Dermis microvascular lymphatic vessel endothelial cell (primary cell): ENCODE data around the gene SCRG1. TPM values are rescaled to one million over a fixed set of nuclear protein-coding genes. Genes with fewer than 3 reads are reported as not detected.

ENCODE experiments used
- DNase-seq, 2 donors: peaks; one replicate each; pipeline versions ENCODE4 v3.0.0 to v3.0.0-alpha.2; 2010; ENCODE audit warnings: low read depth in 2 of 2
- total RNA-seq: library from RNA; depleted of rRNA; stranded (reverse); fragments of >200 nt; gene quantifications from 2 replicates; pipeline ENCODE4 v1.2.1, GENCODE V29; 2014

SCRG1 gene
- total RNA-seq: not detected in 2 replicates

DNA sequence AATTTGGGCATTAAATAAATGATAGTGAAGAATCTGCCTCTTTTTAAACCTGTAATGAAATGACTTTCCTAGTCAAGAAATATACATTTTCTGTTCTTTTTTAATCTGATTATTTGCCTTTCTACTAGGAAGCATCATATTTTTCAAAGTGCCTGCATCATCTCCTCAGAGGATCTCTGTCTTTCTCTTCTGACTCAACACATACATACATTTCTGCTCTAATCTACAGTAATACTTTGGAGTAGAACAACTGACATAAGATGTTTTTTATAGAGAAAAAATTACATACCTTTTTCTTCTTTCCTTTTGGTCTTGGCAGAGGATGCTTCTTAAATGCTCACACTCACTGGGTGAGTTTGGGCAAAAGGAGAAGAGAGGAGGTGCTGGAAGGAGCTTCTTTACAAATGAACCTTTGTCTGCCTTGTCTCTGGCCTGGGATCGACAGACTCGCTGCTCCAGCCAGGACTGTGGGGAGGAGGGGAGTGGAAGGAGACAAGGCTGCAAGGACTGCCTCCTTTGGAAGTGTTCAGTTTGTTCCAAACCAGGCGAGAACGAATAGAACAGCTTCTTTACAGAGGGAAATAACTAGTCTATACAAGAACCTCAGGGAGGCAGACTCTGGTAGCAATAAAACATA, at the start of gene SCRG1:
TSS of gene SCRG1 (minus strand) at position 338 of the 637 bp plus-strand sequence. CDS start 7,702 bp downstream, outside the sequence.
- no peak for DNase-seq

- DNase-seq: no peak
Measured at GRCh38 chr4:173448103-173448502, 49.2 kb upstream of the SCRG1 start.

DNA sequence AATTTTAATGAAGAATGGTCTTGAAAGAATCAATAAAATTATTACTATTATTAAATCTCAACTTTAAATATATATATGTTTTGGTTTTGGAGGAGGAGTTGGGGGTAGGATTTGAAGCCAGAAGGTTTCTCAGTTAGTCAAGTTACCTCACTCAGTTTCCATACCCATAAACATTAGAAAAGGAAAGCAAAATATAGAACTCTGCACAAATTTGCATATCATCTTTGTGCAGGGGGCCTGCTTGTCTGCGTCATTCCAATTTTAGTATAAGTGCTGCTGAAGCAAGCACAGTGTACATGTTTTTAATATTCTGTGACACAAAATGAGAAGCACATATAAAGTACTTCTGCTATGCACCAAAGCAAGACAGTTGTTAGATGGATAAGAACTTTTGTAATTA, 47.5 kb upstream of the SCRG1 start:
- no peak for DNase-seq

DNA sequence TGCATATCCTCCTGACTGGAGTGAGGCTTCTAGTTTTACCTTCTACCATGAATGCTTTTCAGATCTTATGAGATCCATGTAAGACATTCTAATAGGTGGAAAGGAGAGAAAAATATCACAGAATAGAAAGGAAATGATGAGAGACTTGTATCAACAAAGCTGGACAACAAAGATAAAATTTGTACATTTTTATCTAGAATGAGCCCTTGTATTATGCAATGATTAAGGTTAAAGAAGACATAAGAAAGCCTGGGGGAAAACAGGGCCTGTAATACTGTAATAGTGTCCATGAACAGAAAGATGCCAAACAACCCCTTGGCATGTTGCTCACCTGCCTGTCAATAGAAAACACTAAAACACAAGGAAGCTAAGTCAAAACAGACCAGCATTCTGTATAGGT, 44.2 kb upstream of the SCRG1 start:
- peak in 1 of 2 donors; percentile 5 for DNase-seq

- no peak for DNase-seq
Measured at GRCh38 chr4:173442223-173442932, 43.5 kb upstream of the SCRG1 start.

- DNase-seq: no peak
Measured at GRCh38 chr4:173440888-173441287, 42.0 kb upstream of the SCRG1 start.

GRCh38 chr4:173436771-173437265, 37.9 kb upstream of the SCRG1 start:
- no peak for DNase-seq

- DNase-seq: no peak
Measured at GRCh38 chr4:173436149-173436579, 37.2 kb upstream of the SCRG1 start.

DNA sequence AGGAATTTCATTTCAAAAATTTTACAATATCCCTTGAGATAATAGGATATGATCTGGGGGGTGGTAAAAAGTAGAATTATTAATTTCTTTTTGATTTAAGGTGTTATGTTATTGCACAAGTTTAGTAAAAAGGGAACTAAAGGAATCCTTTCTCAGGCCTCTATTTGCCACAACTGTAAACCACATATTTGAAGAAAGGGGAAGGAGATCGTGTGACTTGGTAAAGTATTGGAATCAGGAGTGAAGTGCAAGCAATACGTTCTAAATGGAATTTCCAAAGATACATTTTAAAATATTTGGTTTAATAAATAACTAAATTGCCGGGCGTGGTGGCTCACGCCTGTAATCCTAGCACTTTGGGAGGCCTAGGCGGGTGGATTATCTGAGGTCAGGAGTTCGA, 35.3 kb upstream of the SCRG1 start:
- DNase-seq: no peak

DNA sequence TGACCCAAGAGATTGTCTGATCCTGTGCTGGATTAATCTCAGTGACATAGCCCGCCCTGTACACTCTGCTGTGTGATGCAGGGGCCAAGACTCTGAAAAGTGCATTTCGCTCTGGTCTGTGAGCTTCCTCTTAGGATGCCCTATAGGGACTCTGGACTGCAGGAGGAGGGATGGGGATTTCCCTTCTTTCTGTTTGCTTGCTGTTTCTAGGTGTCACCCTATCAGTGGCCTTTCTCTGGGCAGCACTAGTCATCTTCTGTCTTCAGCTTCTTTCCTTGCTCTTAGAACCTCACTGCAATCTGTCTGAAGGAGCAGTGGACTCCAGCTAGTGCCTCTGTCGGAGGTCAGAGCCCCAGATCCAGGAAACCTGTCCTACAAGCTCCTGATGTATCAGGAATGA, 34.5 kb upstream of the SCRG1 start:
- no peak for DNase-seq

GRCh38 chr4:173432430-173432829, 33.5 kb upstream of the SCRG1 start:
- no peak for DNase-seq

GRCh38 chr4:173426064-173426463, 27.1 kb upstream of the SCRG1 start:
- DNase-seq: no peak

- DNase-seq: no peak
Measured at GRCh38 chr4:173424899-173425805, 26.2 kb upstream of the SCRG1 start.

DNA sequence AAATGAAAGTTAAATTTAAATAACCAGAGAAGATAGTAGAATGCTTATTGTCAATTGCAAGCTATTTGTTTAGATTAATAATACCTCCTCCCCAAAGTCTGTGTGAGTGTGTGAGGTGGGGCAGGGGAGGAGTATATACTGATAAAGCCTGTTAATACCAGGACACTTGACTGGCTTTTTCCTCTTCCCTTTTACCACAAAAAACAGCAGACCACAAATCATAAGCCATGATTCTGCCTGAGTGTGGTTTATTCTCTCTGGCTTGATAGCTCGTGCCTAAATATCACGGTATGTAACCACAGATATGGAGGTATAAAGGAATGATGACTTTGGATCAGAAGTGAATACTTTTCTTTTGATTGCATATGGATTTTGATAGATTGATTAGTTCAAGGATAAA, 21.9 kb upstream of the SCRG1 start:
- DNase-seq: no peak

DNA sequence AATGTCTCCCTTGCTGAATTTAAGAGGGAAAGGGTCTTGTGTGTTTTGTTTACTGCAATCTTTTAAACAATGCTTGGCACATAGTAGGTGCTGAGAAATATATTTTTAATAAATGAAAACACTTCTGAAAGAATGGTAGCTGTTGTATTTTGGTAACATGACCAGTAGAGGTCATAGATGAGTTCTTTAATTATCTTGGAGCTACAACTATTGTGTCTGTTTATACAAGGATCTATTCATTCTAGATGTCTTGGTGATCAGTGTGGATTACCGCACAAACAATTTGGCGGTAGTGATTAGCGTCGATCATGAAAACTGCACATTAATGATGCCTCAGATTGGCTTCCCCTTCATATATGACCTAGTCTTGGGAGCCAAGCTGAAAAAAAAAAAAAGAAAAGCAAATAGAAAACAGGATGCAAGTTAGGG, 21.4 kb upstream of the SCRG1 start:
- DNase-seq: peak in 1 of 2 donors; percentile 37

DNA sequence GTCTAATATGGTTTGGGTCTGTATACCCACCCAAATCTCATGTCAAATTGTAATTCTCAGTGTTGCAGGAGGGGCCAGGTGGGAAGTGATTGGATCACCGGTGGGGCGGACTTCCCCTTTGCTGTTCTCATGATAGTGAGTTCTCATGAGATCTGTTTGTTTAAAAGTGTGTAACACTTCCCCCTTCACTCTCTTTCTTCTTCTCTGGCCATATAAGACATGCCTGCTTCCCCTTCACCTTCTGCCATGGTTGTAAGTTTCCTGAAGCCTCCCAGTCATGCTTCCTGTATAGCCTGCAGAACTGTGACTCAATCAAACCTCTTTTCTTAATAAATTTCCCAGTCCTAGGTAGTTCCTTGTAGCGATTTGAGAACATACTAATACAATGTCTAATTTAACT, 19.7 kb upstream of the SCRG1 start:
- DNase-seq: peak in 1 of 2 donors; percentile 64

GRCh38 chr4:173417833-173418232, 18.9 kb upstream of the SCRG1 start:
- DNase-seq: peak in 1 of 2 donors; percentile 38

DNA sequence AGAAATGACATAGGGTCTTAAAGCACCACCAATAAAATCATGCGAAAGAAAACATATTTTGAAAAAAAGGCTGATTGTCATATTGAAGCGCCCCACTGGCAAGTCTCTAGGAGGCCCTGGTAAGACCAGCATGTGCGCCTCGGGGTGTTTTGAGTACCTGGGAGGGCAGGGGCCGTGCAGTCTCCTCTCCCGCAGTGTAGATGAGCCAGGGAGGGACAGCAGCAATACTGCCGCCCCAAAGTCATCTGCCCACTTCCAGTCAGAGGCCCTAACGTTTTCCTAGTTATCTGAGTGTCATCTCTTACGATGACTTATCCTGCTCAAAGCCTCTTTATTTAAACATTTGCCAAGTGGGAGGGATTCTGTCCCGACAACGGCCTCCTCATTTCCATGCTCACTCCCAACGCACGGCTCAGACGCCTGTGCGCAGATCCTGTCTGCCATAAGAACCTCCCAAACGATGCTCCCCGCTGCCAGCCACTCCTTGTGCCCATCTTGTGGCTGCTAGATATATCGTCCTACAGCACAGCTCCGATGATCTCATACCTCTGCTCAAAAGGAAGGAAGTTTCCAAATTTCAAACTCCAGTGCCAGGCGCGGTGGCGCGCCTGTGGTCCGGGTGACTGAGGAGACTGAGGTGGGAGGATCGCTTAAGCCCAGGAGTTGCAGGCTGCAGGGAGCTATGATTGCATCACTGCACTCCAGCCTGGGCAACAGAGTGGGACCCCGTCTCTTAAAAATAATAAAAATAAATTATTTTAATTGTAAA, 17.2 kb upstream of the SCRG1 start:
- DNase-seq: peak in 1 of 2 donors; percentile 33

GRCh38 chr4:173415092-173415491, 16.2 kb upstream of the SCRG1 start:
- DNase-seq: no peak

GRCh38 chr4:173414456-173414855, 15.5 kb upstream of the SCRG1 start:
- DNase-seq: no peak

DNA sequence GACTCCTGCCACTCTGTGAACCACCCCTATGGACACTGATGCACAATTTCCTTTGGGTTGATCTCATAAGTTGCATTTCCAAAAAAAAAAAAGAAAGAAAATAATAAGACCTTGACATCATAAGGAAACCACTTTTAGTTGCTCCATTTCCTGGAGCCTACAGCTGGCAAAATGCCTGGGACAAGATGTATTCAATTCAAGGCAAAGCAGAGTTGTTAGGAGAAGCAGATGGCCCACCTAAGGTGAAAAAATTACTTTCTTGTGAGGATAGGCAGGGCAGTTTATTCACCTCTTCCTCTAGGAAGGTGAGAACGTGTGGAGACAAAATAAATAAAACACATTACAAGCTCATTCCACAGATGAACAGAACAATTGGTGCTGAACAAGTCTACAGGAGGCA, 14.1 kb upstream of the SCRG1 start:
- DNase-seq: peak in 1 of 2 donors; percentile 68
